ENCODE measurements around the gene PAX4. TPM values are rescaled to one million over a fixed set of nuclear protein-coding genes. Genes with fewer than 3 reads are reported as not detected.

PAX4 gene
- polyA plus RNA-seq, 1 of the 3 experiments (the other 2 are of a cell fraction), result not detected

- TF ChIP-seq ZBTB33 (IDR thresholded peaks at IDR 0.05; ENCODE audit: borderline replicate concordance, low read depth) (no peak), FOSL2 (IDR thresholded peaks at IDR 0.05; ENCODE audit: borderline replicate concordance, low read depth) (no peak)
These were observed 26.8 kb downstream of the PAX4 start (continued) for GRCh38 chr7:127591189-127591588.

- no peaks in the 10 kb centered on the region for H3K9me3 ChIP-seq
- H3K79me2 ChIP-seq (ENCODE audit: insufficient read depth), result peaks cover 23% of the 10 kb centered on the region
- peak overlapping the region in 1 of 2 experiments; percentile 96; a peak in 1 of 4 replicates for H3K4me3 ChIP-seq (ENCODE audit: low read depth in 2 of 2, low read length in 1 of 2)
- peaks cover 7% of the 10 kb centered on the region for H4K20me1 ChIP-seq (ENCODE audit: insufficient read depth)
- H3K27me3 ChIP-seq (ENCODE audit: insufficient read depth), result no peaks in the 10 kb centered on the region
- no peak for TF ChIP-seq MEF2A (IDR thresholded peaks at IDR 0.05; ENCODE audit: borderline replicate concordance, low read depth)
- DNase-seq, result no peak
- 100% methylated on average over 1 of the region's 3 CpGs for WGBS (ENCODE audit: low lambda C conversion rate)
- H3K27ac ChIP-seq (ENCODE audit: low read depth in 2 of 2, low read length in 1 of 2), result no peak overlapping the region
- peak overlapping the region; percentile 98 for H3K4me2 ChIP-seq
- peaks cover 20 to 21% of the 10 kb centered on the region in 2 experiments for H3K36me3 ChIP-seq (replicated peaks in 1 of 2; ENCODE audit: control insufficient read depth in 1 of 2, insufficient read depth in 2 of 2, low read length in 1 of 2)
- H2AFZ ChIP-seq (ENCODE audit: low read depth), result no peak overlapping the region
- H3K4me1 ChIP-seq (ENCODE audit: control insufficient read depth in 1 of 2, insufficient read depth in 2 of 2, low read depth in 1 of 2, low read length in 1 of 2), result peaks cover 10 to 21% of the 10 kb centered on the region in 2 experiments; a peak in 3 of 4 replicates
- peaks cover 6% of the 10 kb centered on the region for H3F3A ChIP-seq (replicated peaks; ENCODE audit: insufficient read depth)
- POLR2A ChIA-PET, result no interaction called here
- CTCF ChIA-PET, result interaction anchor here (1.2 to 7.9 kb wide), 8 partner anchors 9 to 618 kb away, joined by 3 to 78 read pairs (median 6); no protein-coding TSS in a partner anchor
- H3K9ac ChIP-seq, result 0 out of 2 replicates have a peak overlapping the region, but pooled peaks have one; percentile 91
- H3K9me2 ChIP-seq, result no peaks in the 10 kb centered on the region
These were observed 28.0 kb downstream of the PAX4 start for GRCh38 chr7:127589896-127590295.

- peaks cover 33% of the 10 kb centered on the region for H3K79me2 ChIP-seq (ENCODE audit: insufficient read depth)
- H2AFZ ChIP-seq (ENCODE audit: low read depth), result peak overlapping the region; percentile 83
- POLR2A ChIA-PET, result interaction anchor here (0.8 to 1.1 kb wide), 2 partner anchors 9 to 63 kb away, joined by 3 to 5 read pairs; partner anchors contain the start of gene SND1
- peak overlapping the region; percentile 98 for H3K4me2 ChIP-seq
- peak overlapping the region; percentile 62 to 84 for H3K27ac ChIP-seq (ENCODE audit: low read depth in 2 of 2, low read length in 1 of 2)
- H3K9ac ChIP-seq, result peak overlapping the region; percentile 91
- peaks cover 20 to 21% of the 10 kb centered on the region in 2 experiments for H3K36me3 ChIP-seq (replicated peaks in 1 of 2; ENCODE audit: control insufficient read depth in 1 of 2, insufficient read depth in 2 of 2, low read length in 1 of 2)
- peaks cover 6% of the 10 kb centered on the region for H3F3A ChIP-seq (replicated peaks; ENCODE audit: insufficient read depth)
- peaks cover 17% of the 10 kb centered on the region for H4K20me1 ChIP-seq (ENCODE audit: insufficient read depth)
- DNase-seq, result peak; percentile 94
- 12% methylated on average over 36 of the region's 43 CpGs for WGBS (ENCODE audit: low lambda C conversion rate)
- no peaks in the 10 kb centered on the region for H3K9me3 ChIP-seq
- CTCF ChIA-PET, result interaction anchor here (0.6 to 7.9 kb wide), 32 partner anchors 9 to 758 kb away, joined by 3 to 78 read pairs (median 4); partner anchors contain the start of gene PAX4
- no peaks in the 10 kb centered on the region for H3K27me3 ChIP-seq (ENCODE audit: insufficient read depth)
- H3K4me1 ChIP-seq (ENCODE audit: control insufficient read depth in 1 of 2, insufficient read depth in 2 of 2, low read depth in 1 of 2, low read length in 1 of 2), result peaks cover 10 to 30% of the 10 kb centered on the region in 2 experiments; a peak in 3 of 4 replicates
- H3K9me2 ChIP-seq, result no peaks in the 10 kb centered on the region
- peak overlapping the region; percentile 96 to 100 for H3K4me3 ChIP-seq (ENCODE audit: low read depth in 2 of 2, low read length in 1 of 2)
- no peak for TF ChIP-seq GABPA (IDR thresholded peaks at IDR 0.05; ENCODE audit: low read depth)
- TF ChIP-seq REST (IDR thresholded peaks at IDR 0.05; ENCODE audit: low read depth, low read length), result peak; percentile 27; the same call in 1 of the 2 replicates
- peak; percentile 58 for TF ChIP-seq SMC3 (IDR thresholded peaks at IDR 0.05; ENCODE audit: low read depth, low read length)
- no peak for TF ChIP-seq ELF1 (IDR thresholded peaks at IDR 0.05)
- TF ChIP-seq NRF1 (IDR thresholded peaks at IDR 0.05; ENCODE audit: low read depth, low read length), result no peak
- TF ChIP-seq EZH2phosphoT487 (IDR thresholded peaks at IDR 0.05; ENCODE audit: borderline replicate concordance, low read depth), result no peak
- peak; percentile 4; the same call in 1 of the 2 replicates for TF ChIP-seq TCF12 (IDR thresholded peaks at IDR 0.05)
- TF ChIP-seq SIN3A (IDR thresholded peaks at IDR 0.05; ENCODE audit: borderline replicate concordance, low read depth, low read length), result peak; percentile 81
- no peak for TF ChIP-seq RXRA (IDR thresholded peaks at IDR 0.05; ENCODE audit: borderline replicate concordance, low read depth)
- no peak for TF ChIP-seq RFX5 (IDR thresholded peaks at IDR 0.05; ENCODE audit: low read length)
- no peak for TF ChIP-seq GATA2 (CRISPR knock-in tag; IDR thresholded peaks at IDR 0.05)
- TF ChIP-seq, protein P1, sequence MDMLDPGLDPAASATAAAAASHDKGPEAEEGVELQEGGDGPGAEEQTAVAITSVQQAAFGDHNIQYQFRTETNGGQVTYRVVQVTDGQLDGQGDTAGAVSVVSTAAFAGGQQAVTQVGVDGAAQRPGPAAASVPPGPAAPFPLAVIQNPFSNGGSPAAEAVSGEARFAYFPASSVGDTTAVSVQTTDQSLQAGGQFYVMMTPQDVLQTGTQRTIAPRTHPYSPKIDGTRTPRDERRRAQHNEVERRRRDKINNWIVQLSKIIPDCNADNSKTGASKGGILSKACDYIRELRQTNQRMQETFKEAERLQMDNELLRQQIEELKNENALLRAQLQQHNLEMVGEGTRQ (IDR thresholded peaks at IDR 0.05; ENCODE audit: borderline replicate concordance, low read depth, low read length), result no peak
- no peak for TF ChIP-seq FOXJ3 (CRISPR knock-in tag; IDR thresholded peaks at IDR 0.05)
- TF ChIP-seq NFIC (IDR thresholded peaks at IDR 0.05; ENCODE audit: borderline replicate concordance), result no peak
- TF ChIP-seq FOSL2 (IDR thresholded peaks at IDR 0.05; ENCODE audit: borderline replicate concordance, low read depth), result no peak
- no peak; the same call in 1 of the 2 replicates for TF ChIP-seq POLR2AphosphoS5 (IDR thresholded peaks at IDR 0.05; ENCODE audit: low read depth, low read length)
These were observed 29.1 kb downstream of the PAX4 start for GRCh38 chr7:127588697-127589482.
